ENCODE results near the gene QSER1.

GRCh38 chr11:32855601-32856000, 37.0 kb upstream of the QSER1 start:
- TF ChIP-seq, protein P1, sequence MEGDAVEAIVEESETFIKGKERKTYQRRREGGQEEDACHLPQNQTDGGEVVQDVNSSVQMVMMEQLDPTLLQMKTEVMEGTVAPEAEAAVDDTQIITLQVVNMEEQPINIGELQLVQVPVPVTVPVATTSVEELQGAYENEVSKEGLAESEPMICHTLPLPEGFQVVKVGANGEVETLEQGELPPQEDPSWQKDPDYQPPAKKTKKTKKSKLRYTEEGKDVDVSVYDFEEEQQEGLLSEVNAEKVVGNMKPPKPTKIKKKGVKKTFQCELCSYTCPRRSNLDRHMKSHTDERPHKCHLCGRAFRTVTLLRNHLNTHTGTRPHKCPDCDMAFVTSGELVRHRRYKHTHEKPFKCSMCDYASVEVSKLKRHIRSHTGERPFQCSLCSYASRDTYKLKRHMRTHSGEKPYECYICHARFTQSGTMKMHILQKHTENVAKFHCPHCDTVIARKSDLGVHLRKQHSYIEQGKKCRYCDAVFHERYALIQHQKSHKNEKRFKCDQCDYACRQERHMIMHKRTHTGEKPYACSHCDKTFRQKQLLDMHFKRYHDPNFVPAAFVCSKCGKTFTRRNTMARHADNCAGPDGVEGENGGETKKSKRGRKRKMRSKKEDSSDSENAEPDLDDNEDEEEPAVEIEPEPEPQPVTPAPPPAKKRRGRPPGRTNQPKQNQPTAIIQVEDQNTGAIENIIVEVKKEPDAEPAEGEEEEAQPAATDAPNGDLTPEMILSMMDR (IDR thresholded peaks at IDR 0.05): no peak
- TF ChIP-seq POLR2A (IDR thresholded peaks at IDR 0.05): no peak
